ENCODE measurements around the gene RPS8. TPM values are rescaled to one million over a fixed set of nuclear protein-coding genes. Genes with fewer than 3 reads are reported as not detected.

The RPS8 gene
- total and polyA plus RNA-seq, 4 donors, result 1,373 to 3,400 (median 1,929) TPM

DNA sequence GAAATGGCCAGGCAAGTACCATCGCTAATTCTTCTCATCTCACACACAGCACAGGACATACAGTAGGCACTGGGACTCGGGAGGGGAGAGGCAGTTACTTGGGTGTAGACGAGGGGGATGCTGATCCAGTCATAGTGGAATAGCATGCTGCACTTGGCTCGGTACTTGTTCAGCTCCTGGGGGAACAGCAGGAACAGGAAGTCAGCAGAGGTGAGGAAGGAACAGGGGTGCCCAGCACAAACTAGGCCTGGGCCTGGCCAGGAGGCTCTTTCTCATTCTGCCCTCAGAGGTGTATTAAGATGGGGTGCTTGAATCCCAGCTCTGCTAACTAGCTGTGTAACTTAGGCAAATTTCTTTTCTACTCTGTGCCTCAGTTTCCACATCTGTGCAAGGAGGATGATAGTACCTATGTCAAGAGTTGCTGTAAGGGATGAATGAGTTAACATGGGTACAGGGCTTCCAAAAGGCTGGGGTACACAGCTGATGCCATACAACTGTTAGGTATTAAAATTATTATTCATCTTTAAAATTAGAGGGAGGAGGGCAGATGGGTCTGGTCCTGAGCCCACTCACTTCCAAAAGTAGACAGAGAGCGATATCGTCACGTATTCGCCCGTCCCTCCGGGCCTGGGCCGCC, 10.3 kb downstream of the RPS8 start:
- H3K27ac ChIP-seq (ENCODE audit: low read depth in 1 of 2, low read length in 2 of 2), result peak overlapping the region in 1 of 2 donors; percentile 23
- WGBS, 2 donors, result 43 to 46% methylated on average over 11 of the region's 11 CpGs
- ATAC-seq (ENCODE audit: low FRiP score) (no peak), DNase-seq (no peak)
- no peaks in the 10 kb centered on the region for H3K27me3 ChIP-seq (ENCODE audit: control insufficient read depth in 1 of 2, insufficient read depth in 2 of 2, low read length in 1 of 2)
- intact Hi-C loops (cut with DNase I), result loop anchor here (5.0 to 10.0 kb wide), 2 partner anchors 47 to 49 kb away; no protein-coding TSS in a partner anchor
- no peaks in the 10 kb centered on the region for H3K4me1 ChIP-seq (ENCODE audit: control insufficient read depth in 1 of 2, insufficient read depth in 2 of 2, low read length in 2 of 2)
- no peaks in the 10 kb centered on the region for H3K9me3 ChIP-seq (ENCODE audit: control insufficient read depth, low read length)
- H3K4me3 ChIP-seq (ENCODE audit: low read length in 2 of 2), result no peak overlapping the region
- no peaks in the 10 kb centered on the region for H3K36me3 ChIP-seq (ENCODE audit: control insufficient read depth in 1 of 2, insufficient read depth in 2 of 2, low read length in 1 of 2)

DNA sequence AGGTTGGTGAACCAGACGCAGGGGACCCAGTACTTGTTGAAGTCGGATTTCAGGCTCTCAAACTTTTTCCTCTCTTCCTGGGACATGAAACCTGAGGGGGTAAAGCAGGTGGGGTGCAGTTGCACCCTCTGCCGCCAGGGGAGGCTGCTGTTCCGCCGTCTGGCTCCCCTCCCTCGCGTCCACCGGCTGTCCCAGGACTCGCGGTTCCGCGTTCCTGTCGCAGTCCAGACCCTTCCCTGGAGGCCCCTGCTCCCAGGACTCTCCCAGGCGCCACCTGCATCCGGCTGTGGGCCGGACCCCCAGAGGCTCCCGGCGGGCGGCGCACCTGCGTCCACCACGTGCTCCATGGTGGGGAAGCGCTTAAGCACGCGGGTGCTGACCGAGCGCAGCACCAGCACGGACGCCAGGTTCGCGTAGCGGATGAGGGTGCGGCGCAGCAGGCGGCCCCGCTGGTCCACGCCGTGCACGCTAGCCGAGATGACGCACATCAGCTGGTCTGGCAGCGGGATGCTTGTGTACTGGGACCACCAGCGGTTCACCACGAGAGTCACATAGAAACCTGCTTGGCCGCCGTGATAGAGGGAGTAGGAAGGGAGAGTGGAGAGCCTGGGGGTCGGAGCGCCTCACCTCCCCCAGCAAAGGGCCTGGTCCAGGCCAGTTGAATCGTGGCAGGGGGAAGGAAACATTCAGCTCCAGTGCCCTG, 10.9 kb downstream of the RPS8 start:
- Histone ChIP-seq H3K9me3 (ENCODE audit: control insufficient read depth, low read length) (no peaks in the 10 kb centered on the region), H3K27ac (ENCODE audit: low read depth in 1 of 2, low read length in 2 of 2) (peak overlapping the region in 1 of 2 donors; percentile 74), H3K27me3 (ENCODE audit: control insufficient read depth in 1 of 2, insufficient read depth in 2 of 2, low read length in 1 of 2) (no peaks in the 10 kb centered on the region), H3K36me3 (ENCODE audit: control insufficient read depth in 1 of 2, insufficient read depth in 2 of 2, low read length in 1 of 2) (no peaks in the 10 kb centered on the region), H3K4me1 (ENCODE audit: control insufficient read depth in 1 of 2, insufficient read depth in 2 of 2, low read length in 2 of 2) (no peaks in the 10 kb centered on the region), H3K4me3 (ENCODE audit: low read length in 2 of 2) (peak overlapping the region in 1 of 2 donors; percentile 23)
- intact Hi-C loops (cut with DNase I), result loop anchor here (5.0 to 10.0 kb wide), 2 partner anchors 46 to 49 kb away; no protein-coding TSS in a partner anchor
- DNase-seq, result peak; percentile 81 to 89
- peak; percentile 79 for ATAC-seq (ENCODE audit: low FRiP score)
- WGBS, 2 donors, result 5 to 6% methylated on average over 48 to 49 of the region's 49 CpGs

DNA sequence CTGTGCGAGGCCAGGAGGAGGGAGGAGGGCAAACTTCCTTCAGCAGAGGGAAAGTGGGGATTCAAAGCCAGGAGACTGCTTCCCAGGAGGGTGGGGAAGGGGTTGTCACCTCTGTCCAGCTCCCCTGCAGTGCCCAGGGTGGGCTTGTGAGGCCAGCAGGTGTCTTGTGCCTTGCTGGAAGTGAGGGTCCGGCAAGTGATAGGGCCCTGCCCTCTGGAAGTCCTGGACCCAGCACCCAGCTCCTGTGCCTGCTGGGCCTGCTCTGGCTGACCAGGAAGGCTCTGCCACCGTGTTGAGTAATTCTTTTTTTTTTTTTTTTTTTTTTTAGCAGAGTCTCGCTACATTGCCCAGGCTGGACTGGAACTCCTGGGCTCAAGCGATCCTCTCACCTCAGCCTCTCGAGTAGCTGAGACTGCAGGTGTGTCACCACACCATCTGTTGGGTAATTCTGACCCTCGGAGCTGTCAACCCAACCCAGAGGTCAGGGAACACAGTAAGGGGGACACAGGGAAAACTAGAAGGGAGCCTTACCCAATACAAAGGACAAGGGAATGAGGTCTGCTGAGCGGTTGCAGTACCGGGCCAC, 11.6 kb downstream of the RPS8 start:
- 79 to 83% methylated on average over 9 of the region's 9 CpGs for WGBS, 2 donors
- Histone ChIP-seq H3K9me3 (ENCODE audit: control insufficient read depth, low read length) (no peaks in the 10 kb centered on the region), H3K36me3 (ENCODE audit: control insufficient read depth in 1 of 2, insufficient read depth in 2 of 2, low read length in 1 of 2) (no peaks in the 10 kb centered on the region), H3K4me1 (ENCODE audit: control insufficient read depth in 1 of 2, insufficient read depth in 2 of 2, low read length in 2 of 2) (no peaks in the 10 kb centered on the region), H3K27ac (ENCODE audit: low read depth in 1 of 2, low read length in 2 of 2) (peak overlapping the region in 1 of 2 donors; percentile 74), H3K27me3 (ENCODE audit: control insufficient read depth in 1 of 2, insufficient read depth in 2 of 2, low read length in 1 of 2) (no peaks in the 10 kb centered on the region), H3K4me3 (ENCODE audit: low read length in 2 of 2) (no peak overlapping the region)
- DNase-seq (peak in 1 of 2 donors; percentile 67), ATAC-seq (ENCODE audit: low FRiP score) (peak; percentile 3)
- intact Hi-C loops (cut with DNase I), result loop anchor here (5.0 to 10.0 kb wide), 2 partner anchors 45 to 48 kb away; no protein-coding TSS in a partner anchor

DNA sequence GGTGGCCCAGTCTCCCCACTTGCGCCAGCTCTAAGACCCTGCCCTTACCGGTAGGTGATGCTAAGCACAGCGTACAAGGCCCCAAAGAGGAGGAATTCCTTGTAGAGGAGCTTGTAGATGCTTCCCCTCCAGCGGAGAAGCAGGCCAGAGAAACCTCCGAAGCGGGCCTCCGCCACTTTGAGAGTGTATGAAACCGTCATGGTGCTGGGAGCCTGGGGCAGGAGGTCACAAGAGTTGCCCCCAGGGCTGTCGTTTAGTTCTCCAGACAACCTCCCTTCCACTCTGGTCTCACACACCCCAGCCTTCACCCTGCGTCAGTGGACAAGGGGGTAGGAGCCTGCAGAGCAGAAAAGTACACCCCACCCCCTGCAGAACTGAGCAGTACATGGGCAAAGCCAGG, 12.2 kb downstream of the RPS8 start:
- H3K4me1 ChIP-seq (ENCODE audit: control insufficient read depth in 1 of 2, insufficient read depth in 2 of 2, low read length in 2 of 2), result no peaks in the 10 kb centered on the region
- H3K36me3 ChIP-seq (ENCODE audit: control insufficient read depth in 1 of 2, insufficient read depth in 2 of 2, low read length in 1 of 2), result no peaks in the 10 kb centered on the region
- ATAC-seq (ENCODE audit: low FRiP score) (no peak), DNase-seq (peak in 1 of 2 donors; percentile 72)
- intact Hi-C loops (cut with DNase I), result loop anchor here (5.0 to 10.0 kb wide), 2 partner anchors 45 to 47 kb away; no protein-coding TSS in a partner anchor
- no peaks in the 10 kb centered on the region for H3K27me3 ChIP-seq (ENCODE audit: control insufficient read depth in 1 of 2, insufficient read depth in 2 of 2, low read length in 1 of 2)
- no peaks in the 10 kb centered on the region for H3K9me3 ChIP-seq (ENCODE audit: control insufficient read depth, low read length)
- 96 to 99% methylated on average over 10 of the region's 10 CpGs for WGBS, 2 donors
- no peak overlapping the region for H3K4me3 ChIP-seq (ENCODE audit: low read length in 2 of 2)
- no peak overlapping the region for H3K27ac ChIP-seq (ENCODE audit: low read depth in 1 of 2, low read length in 2 of 2)

DNA sequence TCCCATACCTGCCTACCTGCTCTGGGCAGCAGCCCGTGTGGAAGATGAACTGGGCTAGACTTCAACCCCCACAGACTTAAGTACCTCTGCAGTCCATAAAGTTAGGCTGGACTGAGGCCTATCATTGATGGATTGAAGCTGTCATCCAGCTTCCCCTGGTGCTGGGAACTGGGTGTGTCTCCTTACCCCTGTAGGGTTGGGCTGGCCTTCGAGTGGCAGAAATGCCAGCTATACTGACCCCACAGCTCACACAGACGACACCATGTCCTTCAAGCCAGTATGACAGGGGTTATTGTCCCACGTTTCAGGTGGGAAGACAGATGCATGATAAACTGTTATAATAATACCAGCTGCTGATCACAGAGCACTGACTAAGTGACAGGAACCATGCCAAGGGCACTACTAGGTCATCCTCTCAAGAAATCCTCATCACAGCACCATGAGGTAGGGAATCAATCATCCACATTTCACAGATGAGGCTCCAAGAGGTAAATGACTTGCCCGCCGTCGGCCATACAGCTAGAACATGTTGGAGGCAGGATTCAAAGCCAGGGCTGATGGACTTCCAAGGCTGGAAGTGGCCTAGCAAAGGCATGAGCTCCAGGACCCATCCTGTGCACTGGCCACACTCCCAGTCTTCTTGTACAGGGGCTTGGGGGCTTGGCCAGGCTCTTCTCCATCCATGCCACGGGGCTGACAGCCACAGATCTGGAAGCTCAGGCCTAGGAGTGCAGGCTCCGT, 12.9 kb downstream of the RPS8 start, which contains the start of gene BEST4:
Gene BEST4 (minus strand): TSS at position 51 of the 741 bp plus-strand sequence. CDS start 465 bp downstream, outside the sequence.
- Histone ChIP-seq H3K36me3 (ENCODE audit: control insufficient read depth in 1 of 2, insufficient read depth in 2 of 2, low read length in 1 of 2) (no peaks in the 10 kb centered on the region), H3K9me3 (ENCODE audit: control insufficient read depth, low read length) (no peaks in the 10 kb centered on the region), H3K27me3 (ENCODE audit: control insufficient read depth in 1 of 2, insufficient read depth in 2 of 2, low read length in 1 of 2) (no peaks in the 10 kb centered on the region), H3K4me1 (ENCODE audit: control insufficient read depth in 1 of 2, insufficient read depth in 2 of 2, low read length in 2 of 2) (no peaks in the 10 kb centered on the region), H3K27ac (ENCODE audit: low read depth in 1 of 2, low read length in 2 of 2) (no peak within 1 kb of the TSS), H3K4me3 (ENCODE audit: low read length in 2 of 2) (no peak within 1 kb of the TSS)
- WGBS, 2 donors, result 85 to 88% methylated on average over 9 of the region's 9 CpGs
- ATAC-seq (ENCODE audit: low FRiP score), result no peak
- intact Hi-C loops (cut with DNase I), result loop anchor here (5.0 to 10.0 kb wide), 2 partner anchors 44 to 47 kb away; no protein-coding TSS in a partner anchor
- DNase-seq, result peak in 1 of 2 donors; percentile 61

DNA sequence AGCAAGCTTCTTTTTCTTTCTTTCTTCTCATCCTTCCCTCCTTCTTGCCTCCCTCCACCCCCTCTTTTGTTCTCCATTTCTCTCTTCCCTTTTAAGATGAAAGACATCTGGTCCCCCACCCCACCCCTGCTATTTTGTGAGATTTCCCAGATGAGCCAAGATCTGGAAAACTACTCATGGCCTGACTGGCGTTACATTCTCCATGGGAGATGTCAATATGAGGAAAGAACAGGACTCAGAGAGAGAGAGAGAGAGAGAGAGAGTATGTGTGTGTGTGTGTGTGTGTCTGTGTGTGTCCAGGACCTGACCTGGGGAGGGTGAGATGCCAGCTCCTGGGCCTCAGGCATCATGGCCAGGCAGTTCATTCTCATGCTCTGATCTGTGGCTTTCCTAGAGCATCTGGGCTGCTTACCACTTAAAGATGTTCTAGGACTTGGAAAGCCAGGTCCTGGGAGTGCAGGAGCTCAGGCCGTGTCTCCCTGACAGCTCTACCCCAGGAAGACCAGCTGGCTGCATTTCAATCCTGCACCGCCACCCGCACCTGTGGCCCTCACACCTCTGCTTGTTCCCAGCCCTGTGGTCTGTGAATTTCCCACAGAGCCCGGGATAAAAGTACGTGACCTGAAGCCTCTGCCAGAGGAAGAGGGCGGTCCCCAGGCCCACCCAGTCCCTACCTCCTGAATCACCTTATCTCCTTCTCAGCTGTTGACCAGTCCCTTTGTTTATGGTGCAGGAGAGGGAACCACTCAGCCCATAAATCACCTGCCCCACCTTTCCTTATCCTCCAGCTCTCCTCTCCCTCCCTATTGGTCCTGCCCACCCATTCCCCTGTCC, 15.8 kb downstream of the RPS8 start:
- Histone ChIP-seq H3K36me3 (ENCODE audit: control insufficient read depth in 1 of 2, insufficient read depth in 2 of 2, low read length in 1 of 2) (no peaks in the 10 kb centered on the region), H3K4me1 (ENCODE audit: control insufficient read depth in 1 of 2, insufficient read depth in 2 of 2, low read length in 2 of 2) (no peaks in the 10 kb centered on the region), H3K27me3 (ENCODE audit: control insufficient read depth in 1 of 2, insufficient read depth in 2 of 2, low read length in 1 of 2) (no peaks in the 10 kb centered on the region), H3K4me3 (ENCODE audit: low read length in 2 of 2) (no peak overlapping the region), H3K27ac (ENCODE audit: low read depth in 1 of 2, low read length in 2 of 2) (no peak overlapping the region), H3K9me3 (ENCODE audit: control insufficient read depth, low read length) (no peaks in the 10 kb centered on the region)
- DNase-seq (peak in 1 of 2 donors; percentile 59), ATAC-seq (ENCODE audit: low FRiP score) (no peak)
- intact Hi-C loops (cut with DNase I), result loop anchor here in 1 of 2 donors (5.0 kb wide), 1 partner anchor 221 kb away; the partner anchor contains the start of genes HECTD3 and UROD
- WGBS, 2 donors, result 81 to 87% methylated on average over 7 of the region's 7 CpGs

DNA sequence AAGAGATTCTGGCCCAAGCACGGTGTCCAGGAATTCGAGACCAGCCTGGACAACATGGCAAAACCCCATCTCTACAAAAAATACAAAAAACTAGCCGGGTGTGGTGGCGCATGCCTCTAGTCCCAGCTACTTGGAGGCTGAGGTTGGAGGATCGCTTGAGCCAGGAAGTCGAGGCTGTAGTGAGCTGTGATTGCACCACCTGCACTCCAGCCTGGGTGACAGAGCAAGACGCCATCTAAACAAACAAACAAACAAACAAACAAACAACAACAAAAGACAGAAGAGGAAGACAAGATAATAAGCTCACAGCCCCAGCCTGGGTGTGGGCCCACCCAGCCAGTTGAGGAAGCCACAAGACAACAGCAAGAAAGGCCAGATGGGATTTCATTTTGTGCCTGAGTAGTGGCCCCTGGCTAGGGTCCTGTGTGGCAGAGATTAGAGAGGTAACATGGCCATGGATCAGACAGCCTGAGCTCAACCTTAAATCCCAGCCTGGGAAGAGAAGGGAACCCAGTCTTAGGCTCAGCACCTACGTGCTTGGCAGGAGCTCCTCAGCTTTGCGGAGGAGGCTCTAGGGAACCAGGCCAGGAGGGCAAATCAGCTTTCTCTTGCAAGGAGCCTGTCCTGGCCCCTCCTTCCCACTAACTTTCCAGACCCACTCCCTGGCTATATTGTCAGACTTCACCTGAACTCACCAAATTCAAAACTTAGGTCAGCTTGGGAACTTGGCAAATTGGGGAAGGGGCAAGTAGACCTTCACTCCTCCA, 17.6 kb downstream of the RPS8 start:
- WGBS, 2 donors, result 75 to 82% methylated on average over 9 of the region's 9 CpGs
- no peaks in the 10 kb centered on the region for H3K36me3 ChIP-seq (ENCODE audit: control insufficient read depth in 1 of 2, insufficient read depth in 2 of 2, low read length in 1 of 2)
- H3K27me3 ChIP-seq (ENCODE audit: control insufficient read depth in 1 of 2, insufficient read depth in 2 of 2, low read length in 1 of 2), result no peaks in the 10 kb centered on the region
- H3K4me3 ChIP-seq (ENCODE audit: low read length in 2 of 2), result no peak overlapping the region
- no peaks in the 10 kb centered on the region for H3K9me3 ChIP-seq (ENCODE audit: control insufficient read depth, low read length)
- DNase-seq (peak in 1 of 2 donors; percentile 46), ATAC-seq (ENCODE audit: low FRiP score) (no peak)
- H3K27ac ChIP-seq (ENCODE audit: low read depth in 1 of 2, low read length in 2 of 2), result no peak overlapping the region
- intact Hi-C loops (cut with DNase I), result loop anchor here in 1 of 2 donors (5.0 kb wide), 1 partner anchor 219 kb away; the partner anchor contains the start of genes HECTD3 and UROD
- no peaks in the 10 kb centered on the region for H3K4me1 ChIP-seq (ENCODE audit: control insufficient read depth in 1 of 2, insufficient read depth in 2 of 2, low read length in 2 of 2)
